ENCODE measurements around the gene MDGA2. TPM values are rescaled to one million over a fixed set of nuclear protein-coding genes. Genes with fewer than 3 reads are reported as not detected.

MDGA2 gene
- total and polyA plus RNA-seq, 12 donors, result 0.05 to 0.15 TPM; not detected in 10

DNA sequence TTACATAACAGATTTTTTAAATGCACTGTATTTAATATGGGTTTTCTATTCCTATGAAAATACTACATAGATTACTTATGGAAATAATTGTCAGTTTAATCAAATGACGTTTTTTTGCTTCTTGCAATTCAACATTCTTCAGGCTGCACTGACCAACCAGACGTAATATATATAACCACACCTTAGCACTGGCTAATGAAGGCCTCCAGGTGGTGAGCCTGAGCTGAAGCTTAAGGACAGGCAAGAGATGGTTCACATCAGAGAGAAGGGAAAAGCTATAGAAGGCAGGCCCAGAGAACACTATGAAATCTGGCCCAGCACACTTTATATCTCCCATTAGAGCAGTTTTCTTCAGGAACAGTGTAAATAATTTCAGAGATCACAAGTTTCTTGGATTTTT lies 2.8 kb upstream of the MDGA2 start:
- intact Hi-C loops (cut with DNase I), result no loop called here
- Histone ChIP-seq H3K36me3 (no peaks in the 10 kb centered on the region), H3K4me3 (no peak overlapping the region), H3K27ac (no peak overlapping the region), H3K27me3 (peaks cover 0 to 62% (median 57%) of the 10 kb centered on the region in 7 donors), H3K4me1 (peaks cover 0 to 24% (median 15%) of the 10 kb centered on the region in 9 donors), H3K9me3 (no peaks in the 10 kb centered on the region)
- DNase-seq, result no peak
- no peak for ATAC-seq
- 84 to 87% methylated on average over 2 of the region's 2 CpGs for WGBS, 2 donors
- TF ChIP-seq, protein P1, sequence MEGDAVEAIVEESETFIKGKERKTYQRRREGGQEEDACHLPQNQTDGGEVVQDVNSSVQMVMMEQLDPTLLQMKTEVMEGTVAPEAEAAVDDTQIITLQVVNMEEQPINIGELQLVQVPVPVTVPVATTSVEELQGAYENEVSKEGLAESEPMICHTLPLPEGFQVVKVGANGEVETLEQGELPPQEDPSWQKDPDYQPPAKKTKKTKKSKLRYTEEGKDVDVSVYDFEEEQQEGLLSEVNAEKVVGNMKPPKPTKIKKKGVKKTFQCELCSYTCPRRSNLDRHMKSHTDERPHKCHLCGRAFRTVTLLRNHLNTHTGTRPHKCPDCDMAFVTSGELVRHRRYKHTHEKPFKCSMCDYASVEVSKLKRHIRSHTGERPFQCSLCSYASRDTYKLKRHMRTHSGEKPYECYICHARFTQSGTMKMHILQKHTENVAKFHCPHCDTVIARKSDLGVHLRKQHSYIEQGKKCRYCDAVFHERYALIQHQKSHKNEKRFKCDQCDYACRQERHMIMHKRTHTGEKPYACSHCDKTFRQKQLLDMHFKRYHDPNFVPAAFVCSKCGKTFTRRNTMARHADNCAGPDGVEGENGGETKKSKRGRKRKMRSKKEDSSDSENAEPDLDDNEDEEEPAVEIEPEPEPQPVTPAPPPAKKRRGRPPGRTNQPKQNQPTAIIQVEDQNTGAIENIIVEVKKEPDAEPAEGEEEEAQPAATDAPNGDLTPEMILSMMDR (IDR thresholded peaks at IDR 0.05), result no peak

- Histone ChIP-seq H3K27me3 (peaks cover 0 to 77% (median 65%) of the 10 kb centered on the region in 7 donors), H3K27ac (no peak overlapping the region), H3K9me3 (no peaks in the 10 kb centered on the region), H3K4me3 (peak overlapping the region in 6 of 10 donors; percentile 14 to 38 (median 29)), H3K4me1 (peaks cover 0 to 24% (median 15%) of the 10 kb centered on the region in 9 donors), H3K36me3 (no peaks in the 10 kb centered on the region)
- ATAC-seq, result no peak
- TF ChIP-seq, protein P1 (IDR thresholded peaks at IDR 0.05), result no peak
- intact Hi-C loops (cut with DNase I), result no loop called here
- no peak for DNase-seq
- WGBS, 2 donors, result 2 to 4% methylated on average over 15 of the region's 15 CpGs
Measured at GRCh38 chr14:47676315-47676617, 861 bp upstream of the MDGA2 start.

- Histone ChIP-seq H3K27me3 (peaks cover 0 to 79% (median 69%) of the 10 kb centered on the region in 7 donors), H3K4me3 (peak overlapping the region in 7 of 10 donors; percentile 14 to 38 (median 27)), H3K9me3 (no peaks in the 10 kb centered on the region), H3K4me1 (peaks cover 0 to 24% (median 15%) of the 10 kb centered on the region in 9 donors), H3K27ac (no peak overlapping the region), H3K36me3 (no peaks in the 10 kb centered on the region)
- intact Hi-C loops (cut with DNase I), result no loop called here
- TF ChIP-seq, protein P1 (IDR thresholded peaks at IDR 0.05), result no peak
- 1% methylated on average over 74 to 81 of the region's 81 CpGs for WGBS, 2 donors
- no peak for ATAC-seq
- no peak for DNase-seq
Measured at GRCh38 chr14:47674543-47675465, 601 bp downstream of the MDGA2 start.

DNA sequence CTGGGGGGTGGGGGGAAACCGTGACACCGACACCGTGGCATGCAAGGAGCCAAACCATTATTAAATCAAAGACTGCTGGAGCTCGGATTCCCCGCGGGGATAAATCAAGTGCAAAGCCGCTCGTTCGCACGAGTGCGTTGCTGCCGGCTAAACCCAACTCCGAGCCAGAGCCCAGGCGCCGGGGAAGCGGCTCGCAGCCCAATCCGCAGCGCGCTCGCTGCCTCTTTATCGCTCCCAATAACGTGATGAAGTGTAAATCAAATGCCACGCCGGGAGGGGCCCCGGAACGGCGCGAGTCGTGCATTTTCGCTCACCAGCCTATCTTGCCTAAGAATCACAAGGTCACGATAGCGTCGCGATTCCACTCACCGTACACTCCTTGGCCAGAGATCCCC lies 1.3 kb downstream of the MDGA2 start:
- Histone ChIP-seq H3K27ac (no peak overlapping the region), H3K36me3 (no peaks in the 10 kb centered on the region), H3K4me3 (peak overlapping the region in 6 of 10 donors; percentile 0 to 31 (median 20)), H3K4me1 (peaks cover 0 to 24% (median 15%) of the 10 kb centered on the region in 9 donors), H3K9me3 (no peaks in the 10 kb centered on the region), H3K27me3 (peaks cover 0 to 76% (median 68%) of the 10 kb centered on the region in 7 donors)
- TF ChIP-seq, protein P1 (IDR thresholded peaks at IDR 0.05), result no peak
- intact Hi-C loops (cut with DNase I), result no loop called here
- ATAC-seq (no peak), DNase-seq (no peak)
- WGBS, 2 donors, result 1% methylated on average over 36 of the region's 36 CpGs
